HUDEP-2 (cell line): ENCODE data around the gene BPIFB1.

Experiments
- DNase-seq, 76 experiments: peaks; one replicate each; lab custom pipeline; 2025; ENCODE audit not compliant: unreplicated experiment in 76 of 76; lab: John Stamatoyannopoulos, UW

Gene BPIFB1

DNA sequence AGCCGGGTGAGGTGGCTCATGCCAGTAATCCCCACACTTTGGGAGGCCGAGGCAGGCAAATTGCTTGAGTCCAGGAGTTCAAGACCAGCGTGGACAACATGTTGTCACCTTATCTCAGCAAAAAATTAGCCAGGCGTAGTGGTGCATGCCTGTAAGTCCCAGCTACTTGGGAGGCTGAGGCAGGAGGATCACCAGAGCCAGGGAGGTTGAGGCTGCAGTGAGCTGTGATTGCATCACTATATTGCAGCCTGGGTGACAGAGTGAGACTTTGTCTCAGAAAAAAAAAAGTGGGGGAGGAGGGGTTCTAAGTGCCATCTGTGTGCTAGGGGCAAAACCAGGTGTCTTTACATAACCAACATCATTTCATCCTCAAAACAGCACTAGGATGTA lies 70.0 kb downstream of the BPIFB1 start:
- DNase-seq = no peak
